Liver (tissue), 9 donors: Measurements from ENCODE around the gene TUBB4B. TPM values are rescaled to one million over a fixed set of nuclear protein-coding genes. Genes with fewer than 3 reads are reported as not detected.

ENCODE experiments used
- DNase-seq: peaks from one replicate; pipeline ENCODE4 v3.0.0-alpha.2; 2017; ENCODE audit warnings: low spot score
- H3K27ac ChIP-seq, 2 donors: one replicate each; pipeline ENCODE4 v1.7.0; 2013; ENCODE audit warnings: inconsistent platforms in 2 of 2, low read length in 2 of 2, control low read depth in 1 of 2, low read depth in 1 of 2, mild to moderate bottlenecking in 1 of 2
- H3K27me3 ChIP-seq, 4 donors: one replicate each; pipeline versions ENCODE4 v1.6.1 to v1.7.0; 2013; ENCODE audit warnings: low read length in 3 of 4, inconsistent platforms in 1 of 4, mild to moderate bottlenecking in 1 of 4, moderate library complexity in 1 of 4; ENCODE audit not compliant: control insufficient read depth in 4 of 4, insufficient read depth in 4 of 4
- H3K36me3 ChIP-seq, 4 donors: one replicate each; pipeline versions ENCODE4 v1.6.1 to v1.7.0; 2013; ENCODE audit warnings: low read length in 3 of 4, mild to moderate bottlenecking in 3 of 4, low read depth in 1 of 4, moderate library complexity in 1 of 4; ENCODE audit not compliant: control insufficient read depth in 4 of 4, insufficient read depth in 3 of 4
- H3K4me1 ChIP-seq, 4 donors: one replicate each; pipeline versions ENCODE4 v1.6.1 to v1.7.0; 2013; ENCODE audit warnings: low read length in 3 of 4, mild to moderate bottlenecking in 3 of 4, moderate library complexity in 1 of 4; ENCODE audit not compliant: control insufficient read depth in 4 of 4, insufficient read depth in 4 of 4
- H3K4me3 ChIP-seq, 3 donors: one replicate each; pipeline versions ENCODE4 v1.6.1 to v1.7.0; 2013; ENCODE audit warnings: low read length in 3 of 3, control low read depth in 1 of 3, low read depth in 1 of 3, mild to moderate bottlenecking in 1 of 3
- H3K9ac ChIP-seq, 2 donors: one replicate each; pipeline ENCODE4 v1.7.0; 2013; ENCODE audit warnings: low read length in 2 of 2, mild to moderate bottlenecking in 2 of 2, moderate library complexity in 2 of 2, control low read depth in 1 of 2, low read depth in 1 of 2
- H3K9me3 ChIP-seq, 4 donors: one replicate each; pipeline versions ENCODE4 v1.6.1 to v1.7.0; 2013; ENCODE audit warnings: low read length in 3 of 4; ENCODE audit not compliant: control insufficient read depth in 4 of 4
- ATF3 ChIP-seq: IDR thresholded peaks from 2 replicates; pipeline ENCODE4 v1.6.1; 2016; ENCODE audit warnings: antibody characterized with exemption
- CTCF ChIP-seq: fragments of 150-350 bp; IDR thresholded peaks from 2 replicates; pipeline ENCODE4 v1.5.1; 2017; ENCODE audit warnings: improper control_type of control experiment, low read depth, low read length; ENCODE audit not compliant: missing input control
- EGR1 ChIP-seq, 2 donors: IDR thresholded peaks; 2 replicates each; pipeline ENCODE4 v1.6.1; 2016 to 2018; ENCODE audit warnings: antibody characterized with exemption in 2 of 2, low read depth in 2 of 2
- FOXA1 ChIP-seq: IDR thresholded peaks from 2 replicates; pipeline ENCODE4 v1.6.1; 2016; ENCODE audit warnings: antibody characterized with exemption
- FOXA2 ChIP-seq: IDR thresholded peaks from 2 replicates; pipeline ENCODE4 v1.6.1; 2016; ENCODE audit warnings: antibody characterized with exemption
- GABPA ChIP-seq, 2 donors: IDR thresholded peaks in 1 of 2; conservative IDR thresholded peaks in 1 of 2; 2 replicates each; pipeline ENCODE4 v1.6.1; 2016; ENCODE audit warnings: antibody characterized with exemption in 2 of 2, mild to moderate bottlenecking in 1 of 2, moderate library complexity in 1 of 2
- HNF4A ChIP-seq, 2 donors: conservative IDR thresholded peaks; 2 replicates each; pipeline ENCODE4 v1.6.1; 2016; ENCODE audit warnings: antibody characterized with exemption in 2 of 2, mild to moderate bottlenecking in 2 of 2
- HNF4G ChIP-seq: IDR thresholded peaks from 2 replicates; pipeline ENCODE4 v1.6.1; 2016; ENCODE audit warnings: antibody characterized with exemption
- JUND ChIP-seq, 2 donors: IDR thresholded peaks; 2 replicates each; pipeline ENCODE4 v1.6.1; 2016; ENCODE audit warnings: antibody characterized with exemption in 2 of 2
- MAX ChIP-seq: IDR thresholded peaks from 2 replicates; pipeline ENCODE4 v1.6.1; 2016; ENCODE audit warnings: antibody characterized with exemption
- NR2F2 ChIP-seq: IDR thresholded peaks from 2 replicates; pipeline ENCODE4 v1.6.1; 2016; ENCODE audit warnings: antibody characterized with exemption
- RAD21 ChIP-seq, 2 donors: IDR thresholded peaks; 2 replicates each; pipeline ENCODE4 v1.6.1; 2016; ENCODE audit warnings: antibody characterized with exemption in 2 of 2, mild to moderate bottlenecking in 2 of 2
- REST ChIP-seq: IDR thresholded peaks from 2 replicates; pipeline ENCODE4 v1.6.1; 2016; ENCODE audit warnings: antibody characterized with exemption, mild to moderate bottlenecking
- RXRA ChIP-seq, 2 donors: IDR thresholded peaks; 2 replicates each; pipeline ENCODE4 v1.6.1; 2017 to 2018; ENCODE audit warnings: antibody characterized with exemption in 2 of 2, mild to moderate bottlenecking in 1 of 2
- SP1 ChIP-seq: IDR thresholded peaks from 2 replicates; pipeline ENCODE4 v1.6.1; 2018; ENCODE audit warnings: antibody characterized with exemption, mild to moderate bottlenecking
- TAF1 ChIP-seq: conservative IDR thresholded peaks from 2 replicates; pipeline ENCODE4 v1.6.1; 2016; ENCODE audit warnings: antibody characterized with exemption, mild to moderate bottlenecking
- YY1 ChIP-seq: IDR thresholded peaks from 2 replicates; pipeline ENCODE4 v1.6.1; 2016; ENCODE audit warnings: antibody characterized with exemption, mild to moderate bottlenecking
- ZBTB33 ChIP-seq: IDR thresholded peaks from 2 replicates; pipeline ENCODE4 v1.6.1; 2016; ENCODE audit warnings: antibody characterized with exemption
- WGBS: extraction: QIAGEN DNeasy Blood & Tissue Kit; methylation state at CpG from one replicate; pipeline ENCODE4 v1.1.7; 2013; 5-methylcytosine and 5-hydroxymethylcytosine counted together
- polyA plus RNA-seq, 2 donors: library from polyadenylated mRNA; stranded (reverse) in 1 of 2; unstranded in 1 of 2; fragments of 200-250 nt in 1 of 2; fragments of >200 nt in 1 of 2; fragmentation: Nextera tagmentation in 1 of 2; extraction: Ambion mirVana in 1 of 2; gene quantifications; one replicate each; pipeline versions ENCODE4 v1.2.1 to v1.2.3, GENCODE V29; 2013 to 2015
- total RNA-seq, 2 donors: library from RNA; depleted of rRNA; stranded (reverse); fragments of >200 nt; gene quantifications; one replicate each; pipeline ENCODE4 v1.2.3, GENCODE V29; 2014
- donor health status: healthy.
- donor health status: healthy.
- donor health status: healthy.
- donor health status: healthy.
- donor health status: healthy.

Gene TUBB4B
- total and polyA plus RNA-seq, 4 donors = 173 to 199 (median 185) TPM

GRCh38 chr9:137244486-137245449 lies 3.7 kb downstream of the TUBB4B start:
- Histone ChIP-seq H3K4me3 (no peak overlapping the region), H3K36me3 (peaks cover 0 to 11% (median 5%) of the 10 kb centered on the region in 4 donors), H3K9ac (no peak overlapping the region), H3K4me1 (peaks cover 2 to 34% (median 16%) of the 10 kb centered on the region in 4 donors), H3K27me3 (no peaks in the 10 kb centered on the region), H3K27ac (no peak overlapping the region), H3K9me3 (no peaks in the 10 kb centered on the region)
- whole genome bisulfite sequencing = 81% methylated on average over 36 of the region's 36 CpGs
- TF ChIP-seq MAX (no peak), EGR1 (IDR thresholded peaks at IDR 0.05; ENCODE audit: low read depth in 2 of 2) (no peak), ATF3 (no peak), FOXA1 (no peak), GABPA (IDR thresholded peaks at IDR 0.05 in 1 of 2, conservative IDR thresholded peaks at IDR 0.05 in 1 of 2) (no peak), YY1 (no peak), JUND (IDR thresholded peaks at IDR 0.05) (no peak), RAD21 (IDR thresholded peaks at IDR 0.05) (no peak), HNF4G (no peak), FOXA2 (no peak), TAF1 (no peak), NR2F2 (no peak), HNF4A (conservative IDR thresholded peaks at IDR 0.05) (no peak)
- no peak for DNase-seq

GRCh38 chr9:137245450-137246421 lies 4.6 kb downstream of the TUBB4B start:
- no peak overlapping the region for H3K9ac ChIP-seq
- no peak for TF ChIP-seq REST
- TF ChIP-seq FOXA1 = no peak
- no peak for TF ChIP-seq RAD21 (IDR thresholded peaks at IDR 0.05)
- no peak for TF ChIP-seq ZBTB33
- TF ChIP-seq NR2F2 = no peak
- no peak for TF ChIP-seq TAF1
- TF ChIP-seq EGR1 (IDR thresholded peaks at IDR 0.05; ENCODE audit: low read depth in 2 of 2) = no peak
- TF ChIP-seq YY1 = no peak
- no peak for TF ChIP-seq HNF4A (conservative IDR thresholded peaks at IDR 0.05)
- TF ChIP-seq RXRA (IDR thresholded peaks at IDR 0.05) = no peak
- TF ChIP-seq CTCF = no peak
- no peak for TF ChIP-seq HNF4G
- TF ChIP-seq ATF3 = no peak
- TF ChIP-seq MAX = no peak
- no peak for TF ChIP-seq FOXA2
- no peak for TF ChIP-seq JUND (IDR thresholded peaks at IDR 0.05)
- no peak for TF ChIP-seq GABPA (IDR thresholded peaks at IDR 0.05 in 1 of 2, conservative IDR thresholded peaks at IDR 0.05 in 1 of 2)
- no peak for TF ChIP-seq SP1
- H3K27me3 ChIP-seq = no peaks in the 10 kb centered on the region
- peaks cover 2 to 26% (median 16%) of the 10 kb centered on the region in 4 donors for H3K4me1 ChIP-seq
- peaks cover 0 to 11% (median 5%) of the 10 kb centered on the region in 4 donors for H3K36me3 ChIP-seq
- no peak for DNase-seq
- no peak overlapping the region for H3K4me3 ChIP-seq
- WGBS = 90% methylated on average over 25 of the region's 25 CpGs
- no peaks in the 10 kb centered on the region for H3K9me3 ChIP-seq
- no peak overlapping the region for H3K27ac ChIP-seq
